K562 (cell line): ENCODE results near the gene TLCD1. TPM values are rescaled to one million over a fixed set of nuclear protein-coding genes. Genes with fewer than 3 reads are reported as not detected.

Experiments used
- CREBBP ChIP-seq: IDR thresholded peaks from one replicate; pipeline ENCODE4 v1.6.1; 2012; ENCODE audit warnings: low read depth, mild to moderate bottlenecking, control low read depth, inconsistent platforms, low read length
- NCOA1 ChIP-seq: fragments of 450-650 bp; IDR thresholded peaks from 2 replicates; pipeline ENCODE4 v1.6.1; 2016; ENCODE audit warnings: low read depth
- RBM14 ChIP-seq: fragments of 200-400 bp; formaldehyde crosslinking; IDR thresholded peaks from 2 replicates; pipeline ENCODE4 v1.6.1; 2018; ENCODE audit warnings: low read depth, mild to moderate bottlenecking, low read length, moderate library complexity, borderline replicate concordance; ENCODE audit not compliant: insufficient read depth
- TRIM28 ChIP-seq: fragments of 450-650 bp; IDR thresholded peaks from 2 replicates; pipeline ENCODE4 v1.6.1; 2017
- XRCC5 ChIP-seq: fragments of 200-400 bp; formaldehyde crosslinking; IDR thresholded peaks from 2 replicates; pipeline ENCODE4 v1.6.1; 2017; ENCODE audit warnings: low read depth, mild to moderate bottlenecking, low read length
- ZBED1 ChIP-seq: IDR thresholded peaks from 2 replicates; pipeline ENCODE4 v1.6.1; 2014
- ZNF140 ChIP-seq: fragments of 250-450 bp; sonication (Bioruptor Pico); IDR thresholded peaks from 2 replicates; pipeline ENCODE4 v1.8.0; 2021; ENCODE audit warnings: moderate library complexity, mild to moderate bottlenecking, inconsistent platforms
- ZZZ3 ChIP-seq: fragments of 450-650 bp; IDR thresholded peaks from 2 replicates; pipeline ENCODE4 v1.6.1; 2016; ENCODE audit warnings: antibody characterized with exemption, mild to moderate bottlenecking, moderate library complexity
- polyA plus RNA-seq, 8 experiments: library from polyadenylated mRNA; depleted of rRNA in 4 of 8; stranded (reverse) in 5 of 8; unstranded in 3 of 8; fragments of >200 nt; fragmentation: Nextera tagmentation in 2 of 8; fragmentation: Illumina TruSeq in 1 of 8; extraction: Ambion mirVana in 2 of 8; extraction: Trizol in 1 of 8; gene quantifications; 2 replicates each; pipeline versions ENCODE4 v1.2.1 to v1.2.3, GENCODE V29; 2011 to 2014; ENCODE audit warnings: inconsistent platforms in 1 of 8, missing spikeins in 1 of 8
- total RNA-seq, 7 experiments: library from RNA; depleted of rRNA in 6 of 7; stranded (reverse); fragments of >200 nt in 6 of 7; fragmentation: Illumina TruSeq in 2 of 7; extraction: Trizol in 2 of 7; gene quantifications; 2 replicates each; pipeline versions ENCODE4 v1.2.1 to v1.2.3, GENCODE V29; 2011 to 2021; ENCODE audit warnings: low replicate concordance in 1 of 7
- TF ChIP-seq, protein P1 (sequence below): fragments of 450-650 bp; IDR thresholded peaks from 2 replicates; pipeline ENCODE4 v1.6.1; 2016; ENCODE audit warnings: antibody characterized with exemption
- TF ChIP-seq, protein P2 (sequence below): sonication (generic); formaldehyde crosslinking; IDR thresholded peaks from 2 replicates; pipeline ENCODE4 v1.8.1; 2023; ENCODE audit warnings: mild to moderate bottlenecking, missing genetic modification reagents
- TF ChIP-seq, protein P3 (sequence below): fragments of 450-650 bp; formaldehyde crosslinking; IDR thresholded peaks from 2 replicates; pipeline ENCODE4 v1.4.0; 2020; ENCODE audit warnings: mild to moderate bottlenecking, mixed read lengths

The TLCD1 gene
- total and polyA plus RNA-seq, 9 of the 15 experiments (the other 6 are each of a cell fraction or from before 2014, with no cell fraction given) = 6.8 to 37.7 (median 21.7) TPM

DNA sequence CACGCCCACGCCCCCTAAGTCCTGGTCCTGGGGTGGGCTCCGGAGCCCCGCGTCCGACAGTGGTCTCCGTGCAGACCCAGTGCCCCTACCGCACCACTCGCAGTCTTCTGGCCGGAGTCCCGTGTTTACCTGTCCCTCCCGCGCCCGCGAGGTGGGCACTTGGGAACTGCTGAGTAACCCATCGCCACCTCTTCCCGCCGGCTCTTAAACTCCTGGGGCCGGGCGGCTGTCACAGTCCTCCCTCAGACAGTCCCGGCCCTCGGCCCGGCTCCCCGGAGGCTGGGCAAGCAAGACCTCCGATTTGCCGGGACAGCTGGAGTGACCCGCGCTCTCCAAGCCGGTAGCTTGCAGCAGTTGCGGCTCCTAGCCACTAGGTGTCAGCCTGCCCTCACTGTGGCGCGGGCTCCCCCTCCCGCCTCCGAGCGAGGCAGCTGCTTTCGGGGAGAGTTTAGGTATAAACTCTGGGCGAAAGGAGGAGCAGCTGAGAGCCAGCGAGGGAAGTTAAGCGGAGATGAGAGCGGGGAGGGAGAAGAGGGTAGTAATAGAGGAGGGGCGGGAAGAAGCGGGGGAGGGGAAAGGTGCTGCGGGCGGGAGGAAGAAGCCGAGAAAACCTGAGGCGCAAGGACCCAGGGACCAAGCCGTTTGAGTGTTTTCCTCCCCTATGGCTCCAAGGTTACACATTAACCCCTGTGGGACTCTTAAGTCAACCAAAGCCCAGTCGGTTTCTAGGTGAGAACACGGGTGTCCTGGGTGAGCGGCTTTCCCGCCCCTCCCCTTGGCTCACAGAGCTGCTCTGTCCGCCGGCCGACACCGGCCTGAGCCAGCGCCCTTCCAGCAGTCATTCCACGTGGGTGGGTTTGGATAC, 826 bp upstream of the TLCD1 start (continued):
- TF ChIP-seq, protein P1, sequence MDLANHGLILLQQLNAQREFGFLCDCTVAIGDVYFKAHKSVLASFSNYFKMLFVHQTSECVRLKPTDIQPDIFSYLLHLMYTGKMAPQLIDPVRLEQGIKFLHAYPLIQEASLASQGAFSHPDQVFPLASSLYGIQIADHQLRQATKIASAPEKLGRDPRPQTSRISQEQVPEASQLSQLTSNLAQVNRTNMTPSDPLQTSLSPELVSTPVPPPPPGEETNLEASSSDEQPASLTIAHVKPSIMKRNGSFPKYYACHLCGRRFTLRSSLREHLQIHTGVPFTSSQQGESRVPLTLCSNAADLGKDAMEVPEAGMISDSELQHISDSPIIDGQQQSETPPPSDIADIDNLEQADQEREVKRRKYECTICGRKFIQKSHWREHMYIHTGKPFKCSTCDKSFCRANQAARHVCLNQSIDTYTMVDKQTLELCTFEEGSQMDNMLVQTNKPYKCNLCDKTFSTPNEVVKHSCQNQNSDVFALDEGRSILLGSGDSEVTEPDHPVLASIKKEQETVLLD = 0 out of 2 replicates have a peak, but pooled peaks have one; percentile 27
- peak; percentile 88 for TF ChIP-seq XRCC5
- TF ChIP-seq, protein P2, sequence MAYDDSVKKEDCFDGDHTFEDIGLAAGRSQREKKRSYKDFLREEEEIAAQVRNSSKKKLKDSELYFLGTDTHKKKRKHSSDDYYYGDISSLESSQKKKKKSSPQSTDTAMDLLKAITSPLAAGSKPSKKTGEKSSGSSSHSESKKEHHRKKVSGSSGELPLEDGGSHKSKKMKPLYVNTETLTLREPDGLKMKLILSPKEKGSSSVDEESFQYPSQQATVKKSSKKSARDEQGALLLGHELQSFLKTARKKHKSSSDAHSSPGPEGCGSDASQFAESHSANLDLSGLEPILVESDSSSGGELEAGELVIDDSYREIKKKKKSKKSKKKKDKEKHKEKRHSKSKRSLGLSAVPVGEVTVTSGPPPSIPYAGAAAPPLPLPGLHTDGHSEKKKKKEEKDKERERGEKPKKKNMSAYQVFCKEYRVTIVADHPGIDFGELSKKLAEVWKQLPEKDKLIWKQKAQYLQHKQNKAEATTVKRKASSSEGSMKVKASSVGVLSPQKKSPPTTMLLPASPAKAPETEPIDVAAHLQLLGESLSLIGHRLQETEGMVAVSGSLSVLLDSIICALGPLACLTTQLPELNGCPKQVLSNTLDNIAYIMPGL (CRISPR knock-in tag) = peak; percentile 96
- TF ChIP-seq RBM14 = no peak
- TF ChIP-seq, protein P3, sequence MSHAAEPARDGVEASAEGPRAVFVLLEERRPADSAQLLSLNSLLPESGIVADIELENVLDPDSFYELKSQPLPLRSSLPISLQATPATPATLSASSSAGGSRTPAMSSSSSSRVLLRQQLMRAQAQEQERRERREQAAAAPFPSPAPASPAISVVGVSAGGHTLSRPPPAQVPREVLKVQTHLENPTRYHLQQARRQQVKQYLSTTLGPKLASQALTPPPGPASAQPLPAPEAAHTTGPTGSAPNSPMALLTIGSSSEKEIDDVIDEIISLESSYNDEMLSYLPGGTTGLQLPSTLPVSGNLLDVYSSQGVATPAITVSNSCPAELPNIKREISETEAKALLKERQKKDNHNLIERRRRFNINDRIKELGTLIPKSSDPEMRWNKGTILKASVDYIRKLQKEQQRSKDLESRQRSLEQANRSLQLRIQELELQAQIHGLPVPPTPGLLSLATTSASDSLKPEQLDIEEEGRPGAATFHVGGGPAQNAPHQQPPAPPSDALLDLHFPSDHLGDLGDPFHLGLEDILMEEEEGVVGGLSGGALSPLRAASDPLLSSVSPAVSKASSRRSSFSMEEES (CRISPR knock-in tag) = no peak
- peak; percentile 52 for TF ChIP-seq ZBED1
- no peak for TF ChIP-seq CREBBP
- no peak for TF ChIP-seq ZZZ3
- 0 out of 2 replicates have a peak, but pooled peaks have one; percentile 7 for TF ChIP-seq TRIM28
- TF ChIP-seq ZNF140 (CRISPR knock-in tag) = no peak
- no peak; the same call in 1 of the 2 replicates for TF ChIP-seq NCOA1
